Neural cell (in vitro differentiated cells): ENCODE data around the gene POU2F3.

Experiments used
- CTCF ChIP-seq: fragments of 450-650 bp; IDR thresholded peaks from 2 replicates; pipeline ENCODE4 v1.5.1; 2014; ENCODE audit warnings: antibody characterized with exemption, mild to moderate bottlenecking, moderate library complexity; ENCODE audit not compliant: poor library complexity, severe bottlenecking
- EZH2 ChIP-seq: fragments of 200-600, 300-800 bp; shearing (Covaris generic), sonication (generic); IDR thresholded peaks from 2 replicates; pipeline ENCODE4 v1.6.1; 2014; ENCODE audit warnings: antibody characterized with exemption, low read length, borderline replicate concordance, mild to moderate bottlenecking; ENCODE audit not compliant: insufficient read depth, poor library complexity, severe bottlenecking
- POLR2AphosphoS5 ChIP-seq: IDR thresholded peaks from 2 replicates; pipeline ENCODE4 v1.6.1; 2012
- SMC3 ChIP-seq: fragments of 450-650 bp; conservative IDR thresholded peaks from 2 replicates; pipeline ENCODE4 v1.6.1; 2014; ENCODE audit warnings: antibody characterized with exemption, mild to moderate bottlenecking, moderate library complexity; ENCODE audit not compliant: poor library complexity
- TAF1 ChIP-seq: IDR thresholded peaks from 2 replicates; pipeline ENCODE4 v1.6.1; 2012; ENCODE audit warnings: low read depth

DNA sequence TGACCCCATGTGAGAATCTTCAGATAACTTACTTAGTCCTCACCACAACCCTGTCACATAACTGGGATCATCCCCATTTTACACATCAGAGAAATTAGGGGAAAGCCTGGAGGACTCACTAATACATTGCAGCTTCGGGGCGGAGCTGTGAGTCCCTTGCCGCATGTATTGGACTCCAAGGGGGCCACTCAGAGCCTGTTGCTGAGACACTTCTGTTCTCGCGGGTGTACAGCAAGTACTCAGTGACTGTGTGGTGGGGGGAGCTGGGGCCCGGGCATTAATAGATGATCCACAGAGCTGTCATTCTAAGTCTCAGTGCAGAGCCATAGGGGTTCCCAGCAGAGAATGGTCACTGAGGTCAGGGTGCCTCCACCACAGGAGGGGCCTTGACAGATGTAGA, 15.6 kb upstream of the POU2F3 start:
- no peak for TF ChIP-seq EZH2
- no peak for TF ChIP-seq CTCF
- TF ChIP-seq TAF1 = no peak
- no peak for TF ChIP-seq POLR2AphosphoS5
- TF ChIP-seq SMC3 = no peak
